PC-3 (cell line): ENCODE data around the gene ACAD11.
"Not testable (repeated sequence)": the region's sequence is repeated elsewhere in the genome, so short reads cannot be mapped to it uniquely, and the experiment has no call there.

Source experiments
- CTCF ChIP-seq: fragments of 300-600 bp; sonication (generic); conservative IDR thresholded peaks from 2 replicates; pipeline ENCODE4 v1.5.1; 2017; ENCODE audit warnings: antibody characterized with exemption, low read depth, mild to moderate bottlenecking, low read length
- EZH2phosphoT487 ChIP-seq: fragments of 300-600 bp; sonication (generic); IDR thresholded peaks from 2 replicates; pipeline ENCODE4 v1.6.1; 2018; ENCODE audit warnings: mild to moderate bottlenecking, antibody characterized with exemption, low read length, borderline replicate concordance

- TF ChIP-seq CTCF, EZH2phosphoT487: not testable (repeated sequence)
Measured at GRCh38 chr3:132641427-132641826, 18.2 kb downstream of the ACAD11 start.
